HepG2 (cell line): ENCODE data around the gene NRSN2. TPM values are rescaled to one million over a fixed set of nuclear protein-coding genes. Genes with fewer than 3 reads are reported as not detected.

Experiments used
- ATF3 ChIP-seq: sonication (generic); formaldehyde crosslinking; IDR thresholded peaks from 2 replicates; pipeline ENCODE4 v1.4.0; 2020; ENCODE audit warnings: missing genetic modification reagents
- CCDC6 ChIP-seq: sonication (generic); formaldehyde crosslinking; IDR thresholded peaks from 2 replicates; pipeline ENCODE4 v1.8.1; 2022; ENCODE audit warnings: mild to moderate bottlenecking, missing genetic modification reagents, moderate library complexity
- FOSL2 ChIP-seq: sonication (generic); formaldehyde crosslinking; IDR thresholded peaks from 2 replicates; pipeline ENCODE4 v1.4.0; 2020; ENCODE audit warnings: missing genetic modification reagents
- HMG20A ChIP-seq: IDR thresholded peaks from 2 replicates; pipeline ENCODE4 v1.6.1; 2016; ENCODE audit warnings: borderline replicate concordance
- NR2F2 ChIP-seq: IDR thresholded peaks from 2 replicates; pipeline ENCODE4 v1.6.1; 2012; ENCODE audit warnings: low read depth, inconsistent platforms, borderline replicate concordance
- TOPORS ChIP-seq: sonication (generic); formaldehyde crosslinking; IDR thresholded peaks from 2 replicates; pipeline ENCODE4 v1.8.0; 2023; ENCODE audit warnings: mild to moderate bottlenecking, missing genetic modification reagents
- TP53 ChIP-seq: sonication (generic); formaldehyde crosslinking; conservative IDR thresholded peaks from 2 replicates; pipeline ENCODE4 v1.4.0; 2020; ENCODE audit warnings: missing genetic modification reagents
- U2AF2 ChIP-seq: fragments of 200-400 bp; formaldehyde crosslinking; IDR thresholded peaks from 2 replicates; pipeline ENCODE4 v1.6.1; 2017; ENCODE audit warnings: low read depth, mild to moderate bottlenecking, low read length
- WIZ ChIP-seq: sonication (generic); formaldehyde crosslinking; IDR thresholded peaks from 2 replicates; pipeline ENCODE4 v1.5.1; 2020; ENCODE audit warnings: mild to moderate bottlenecking, missing genetic modification reagents
- ZFP36L2 ChIP-seq: sonication (generic); formaldehyde crosslinking; IDR thresholded peaks from 2 replicates; pipeline ENCODE4 v1.4.0; 2020; ENCODE audit warnings: missing genetic modification reagents
- ZFP91 ChIP-seq: sonication (generic); formaldehyde crosslinking; IDR thresholded peaks from 2 replicates; pipeline ENCODE4 v1.9.0; 2022; ENCODE audit warnings: missing genetic modification reagents, mild to moderate bottlenecking, borderline replicate concordance
- ZFY ChIP-seq: sonication (generic); formaldehyde crosslinking; IDR thresholded peaks from 2 replicates; pipeline ENCODE4 v1.4.0; 2020; ENCODE audit warnings: missing genetic modification reagents
- ZNF263 ChIP-seq: sonication (generic); formaldehyde crosslinking; IDR thresholded peaks from 2 replicates; pipeline ENCODE4 v1.4.0; 2020; ENCODE audit warnings: missing genetic modification reagents
- ZNF407 ChIP-seq: sonication (generic); formaldehyde crosslinking; IDR thresholded peaks from one replicate; pipeline ENCODE4 v1.5.1; 2020; ENCODE audit warnings: mild to moderate bottlenecking, missing genetic modification reagents; ENCODE audit errors: not compliant biosample characterization
- ZNF441 ChIP-seq: sonication (generic); formaldehyde crosslinking; IDR thresholded peaks from 2 replicates; pipeline ENCODE4 v1.7.0; 2021; ENCODE audit warnings: missing genetic modification reagents, borderline replicate concordance
- ZNF691 ChIP-seq: sonication (generic); formaldehyde crosslinking; IDR thresholded peaks from 2 replicates; pipeline ENCODE4 v1.4.0; 2020; ENCODE audit warnings: missing genetic modification reagents, low read depth, mild to moderate bottlenecking, borderline replicate concordance
- ZNF776 ChIP-seq: sonication (generic); formaldehyde crosslinking; IDR thresholded peaks from 2 replicates; pipeline ENCODE4 v1.4.0; 2020; ENCODE audit warnings: mild to moderate bottlenecking, missing genetic modification reagents
- polyA plus RNA-seq, 8 experiments: library from polyadenylated mRNA; depleted of rRNA in 3 of 8; stranded (reverse) in 7 of 8; unstranded in 1 of 8; fragments of >200 nt; fragmentation: Illumina TruSeq in 4 of 8; extraction: Trizol in 4 of 8; gene quantifications; 2 replicates each; pipeline versions ENCODE4 v1.2.1 to v1.2.3, GENCODE V29; 2011 to 2016; ENCODE audit warnings: low read depth in 4 of 8, missing spikeins in 1 of 8, mixed read lengths in 1 of 8; ENCODE audit not compliant: insufficient read depth in 1 of 8
- total RNA-seq, 5 experiments: library from RNA; depleted of rRNA; stranded (reverse); fragments of >200 nt; fragmentation: Illumina TruSeq; extraction: Trizol; gene quantifications; 2 replicates each; pipeline ENCODE4 v1.2.3, GENCODE V29; 2016; ENCODE audit warnings: low read depth in 1 of 5

NRSN2 gene
- total and polyA plus RNA-seq, 2 of the 13 experiments (the other 11 are each of a cell fraction or from before 2014, with no cell fraction given), result 32.3 to 49.4 TPM

GRCh38 chr20:370977-371754 lies 24.3 kb downstream of the NRSN2 start (continued):
- peak; percentile 75; the same call in 1 of the 2 replicates for TF ChIP-seq ZFP91 (CRISPR knock-in tag)
- 0 out of 2 replicates have a peak, but pooled peaks have one; percentile 22 for TF ChIP-seq ZFP36L2 (CRISPR knock-in tag)
- TF ChIP-seq ZNF407 (CRISPR knock-in tag), result no peak
- peak; percentile 45 for TF ChIP-seq ZFY
- 0 out of 2 replicates have a peak, but pooled peaks have one; percentile 19 for TF ChIP-seq NR2F2
- 0 out of 2 replicates have a peak, but pooled peaks have one; percentile 17 for TF ChIP-seq ZNF441 (CRISPR knock-in tag)
- peak; percentile 52; the same call in 1 of the 2 replicates for TF ChIP-seq ZNF263 (CRISPR knock-in tag)
- TF ChIP-seq CCDC6 (CRISPR knock-in tag), result peak; percentile 64; the same call in 1 of the 2 replicates
- 0 out of 2 replicates have a peak, but pooled peaks have one; percentile 43 for TF ChIP-seq ATF3 (CRISPR knock-in tag)
- 0 out of 2 replicates have a peak, but pooled peaks have one; percentile 11 for TF ChIP-seq ZNF776 (CRISPR knock-in tag)
- 0 out of 2 replicates have a peak, but pooled peaks have one; percentile 16 for TF ChIP-seq TP53 (CRISPR knock-in tag)
- peak; percentile 47 for TF ChIP-seq ZNF691 (CRISPR knock-in tag)
- 0 out of 2 replicates have a peak, but pooled peaks have one; percentile 9 for TF ChIP-seq U2AF2
- no peak for TF ChIP-seq HMG20A (CRISPR knock-in tag)
- TF ChIP-seq FOSL2 (CRISPR knock-in tag), result peak; percentile 80
- peak; percentile 67 for TF ChIP-seq TOPORS (CRISPR knock-in tag)
- peak; percentile 11; the same call in 1 of the 2 replicates for TF ChIP-seq WIZ (CRISPR knock-in tag)
